PC-3 (cell line): ENCODE results near the gene ZBTB40.

ENCODE experiments used
- CTCF ChIP-seq: fragments of 300-600 bp; sonication (generic); conservative IDR thresholded peaks from 2 replicates; pipeline ENCODE4 v1.5.1; 2017; ENCODE audit warnings: antibody characterized with exemption, low read depth, mild to moderate bottlenecking, low read length
- EZH2 ChIP-seq: fragments of 300-600 bp; sonication (generic); IDR thresholded peaks from one replicate; pipeline ENCODE4 v1.6.1; 2017; ENCODE audit warnings: antibody characterized with exemption, mild to moderate bottlenecking, low read length; ENCODE audit not compliant: unreplicated experiment
- EZH2phosphoT487 ChIP-seq: fragments of 300-600 bp; sonication (generic); IDR thresholded peaks from 2 replicates; pipeline ENCODE4 v1.6.1; 2018; ENCODE audit warnings: mild to moderate bottlenecking, antibody characterized with exemption, low read length, borderline replicate concordance

- TF ChIP-seq CTCF (no peak), EZH2 (no peak), EZH2phosphoT487 (no peak)
These were observed 54.6 kb downstream of the ZBTB40 start for GRCh38 chr1:22506130-22506692.
